Putamen (tissue), 1 donor: ENCODE measurements around the gene ELAPOR2.
"Not testable (repeated sequence)": the region's sequence is repeated elsewhere in the genome, so short reads cannot be mapped to it uniquely, and the experiment has no call there.

ENCODE experiments used
- DNase-seq: peaks from one replicate; pipeline ENCODE4 v3.0.0-alpha.2; 2016; ENCODE audit warnings: low spot score

ELAPOR2 gene

DNA sequence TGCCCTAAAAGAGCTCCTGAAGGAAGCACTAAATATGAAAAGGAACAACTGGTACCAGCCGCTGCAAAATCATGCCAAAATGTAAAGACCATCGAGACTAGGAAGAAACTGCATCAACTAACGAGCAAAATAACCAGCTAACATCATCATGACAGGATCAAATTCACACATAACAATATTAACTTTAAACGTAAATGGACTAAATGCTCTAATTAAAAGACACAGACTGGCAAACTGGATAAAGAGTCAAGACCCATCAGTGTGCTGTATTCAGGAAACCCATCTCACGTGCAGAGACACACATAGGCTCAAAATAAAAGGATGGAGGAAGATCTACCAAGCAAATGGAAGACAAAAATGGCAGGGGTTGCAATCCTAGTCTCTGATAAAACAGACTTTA, 17.9 kb downstream of the ELAPOR2 start:
- DNase-seq = not testable (repeated sequence)

DNA sequence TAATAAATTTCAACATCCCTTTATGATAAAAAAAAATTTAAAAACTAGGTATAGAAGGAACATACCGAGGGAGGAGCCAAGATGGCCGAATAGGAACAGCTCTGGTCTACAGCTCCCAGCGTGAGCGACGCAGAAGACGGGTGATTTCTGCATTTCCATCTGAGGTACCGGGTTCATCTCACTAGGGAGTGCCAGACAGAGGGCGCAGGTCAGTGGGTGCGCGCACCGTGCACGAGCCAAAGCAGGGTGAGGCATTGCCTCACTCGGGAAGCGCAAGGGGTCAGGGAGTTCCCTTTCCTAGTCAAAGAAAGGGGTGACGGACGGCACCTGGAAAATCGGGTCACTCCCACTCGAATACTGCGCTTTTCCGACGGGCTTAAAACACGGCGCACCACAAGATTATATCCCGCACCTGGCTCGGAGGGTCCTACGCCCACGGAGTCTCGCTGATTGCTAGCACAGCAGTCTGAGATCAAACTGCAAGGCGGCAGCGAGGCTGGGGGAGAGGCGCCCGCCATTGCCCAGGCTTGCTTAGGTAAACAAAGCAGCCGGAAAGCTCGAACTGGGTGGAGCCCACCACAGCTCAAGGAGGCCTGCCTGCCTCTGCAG, 19.7 kb downstream of the ELAPOR2 start:
- DNase-seq = not testable (repeated sequence)

DNA sequence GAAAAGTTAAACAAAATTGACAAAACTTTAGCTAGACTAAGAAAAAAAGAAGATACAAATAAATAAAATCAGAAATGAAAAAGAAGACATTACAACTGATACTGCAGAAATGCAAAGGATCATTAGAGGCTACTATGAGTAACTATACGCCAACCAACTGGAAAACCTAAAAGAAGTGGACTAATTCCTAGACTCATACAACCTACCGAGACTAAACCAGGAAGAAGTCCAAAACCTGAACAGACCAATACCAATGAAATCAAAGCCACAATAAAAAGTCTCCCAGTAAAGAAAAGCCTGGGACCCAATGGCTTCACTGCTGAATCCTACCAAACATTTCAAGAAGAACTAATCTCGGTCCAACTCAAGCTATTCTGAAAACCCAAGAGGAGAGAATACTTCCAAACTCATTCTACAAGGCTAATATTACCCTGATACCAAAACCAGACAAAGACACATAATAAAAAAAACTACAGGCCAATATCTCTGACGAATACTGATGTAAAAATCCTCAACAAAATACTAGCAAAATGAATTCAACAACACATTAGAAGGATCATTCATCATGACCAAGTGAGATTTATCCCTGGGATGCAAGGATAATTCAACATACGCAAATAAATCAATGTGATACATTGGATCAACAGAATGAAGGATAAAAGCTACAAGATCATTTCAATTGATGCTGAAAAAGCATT, 20.3 kb downstream of the ELAPOR2 start:
- no peak for DNase-seq

DNA sequence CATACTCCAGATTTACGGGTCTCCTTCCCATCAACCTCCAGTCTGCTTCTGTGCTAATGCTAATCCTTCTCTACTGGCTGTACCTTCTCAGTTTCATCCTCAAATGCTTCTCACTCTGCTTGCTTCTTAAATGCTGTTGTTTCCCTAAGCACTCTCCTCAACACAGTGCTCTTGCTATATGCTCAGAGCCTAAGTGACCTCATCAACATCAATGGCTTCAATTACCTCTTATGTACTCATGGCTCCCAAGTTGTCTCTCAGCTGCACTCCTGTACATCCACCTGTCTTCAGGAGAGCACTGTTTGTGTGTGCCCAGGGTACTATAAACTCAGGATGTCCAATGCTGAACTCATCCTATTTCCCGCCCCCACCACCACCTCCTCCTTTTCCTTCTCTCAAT, 22.5 kb downstream of the ELAPOR2 start:
- DNase-seq = no peak

DNA sequence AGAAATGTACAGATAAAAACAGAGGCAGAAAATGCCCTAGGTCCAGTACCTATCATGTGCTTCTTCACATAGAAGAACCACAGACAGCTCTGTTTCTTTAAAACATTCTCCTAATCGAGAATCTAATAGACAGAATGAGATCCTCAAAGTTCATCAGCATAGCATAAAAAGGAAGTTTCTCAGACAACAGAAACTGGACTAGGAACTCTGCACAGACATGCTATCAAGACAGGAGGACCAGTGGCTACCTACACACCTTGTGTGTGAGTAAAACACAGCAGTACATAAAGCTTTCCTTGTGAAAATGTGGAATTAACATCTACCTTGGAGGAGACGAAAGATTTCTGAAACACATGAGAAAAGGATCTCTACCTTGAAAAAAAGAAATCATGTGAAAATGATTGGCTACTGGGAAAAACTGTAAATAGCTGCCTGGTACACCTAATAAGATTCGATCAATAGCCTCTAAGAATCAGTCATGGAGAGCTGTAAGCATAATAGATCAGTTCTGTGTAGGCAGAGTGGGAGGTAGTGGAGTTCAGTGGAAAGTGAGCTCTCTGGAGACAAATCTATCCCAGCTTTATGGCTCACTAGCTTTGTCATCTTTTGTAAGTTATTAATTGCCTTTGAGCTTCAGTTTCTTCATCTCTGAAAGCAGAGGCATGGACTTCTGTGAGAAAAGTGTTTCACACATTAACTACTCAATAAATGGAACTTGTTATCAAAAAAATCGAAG, 26.7 kb downstream of the ELAPOR2 start:
- no peak for DNase-seq

DNA sequence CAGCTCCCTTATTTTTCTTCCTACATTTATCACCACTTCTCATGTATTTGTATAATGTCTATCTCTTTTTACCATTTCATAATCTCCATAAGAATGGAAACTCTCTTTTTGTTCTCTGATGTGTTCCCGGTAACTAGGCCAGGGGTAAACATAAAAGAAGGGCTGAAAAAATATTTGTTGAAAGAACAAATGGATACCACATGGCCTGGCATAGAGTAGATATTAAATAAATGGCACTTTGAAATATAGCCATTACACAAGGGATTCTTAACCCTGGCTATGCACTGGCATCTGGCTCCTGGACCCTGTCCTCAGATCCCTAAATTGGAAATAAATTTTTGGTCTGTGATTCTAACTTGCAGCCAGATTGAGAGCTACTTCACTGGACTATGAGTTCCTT, 30.4 kb downstream of the ELAPOR2 start:
- no peak for DNase-seq

DNA sequence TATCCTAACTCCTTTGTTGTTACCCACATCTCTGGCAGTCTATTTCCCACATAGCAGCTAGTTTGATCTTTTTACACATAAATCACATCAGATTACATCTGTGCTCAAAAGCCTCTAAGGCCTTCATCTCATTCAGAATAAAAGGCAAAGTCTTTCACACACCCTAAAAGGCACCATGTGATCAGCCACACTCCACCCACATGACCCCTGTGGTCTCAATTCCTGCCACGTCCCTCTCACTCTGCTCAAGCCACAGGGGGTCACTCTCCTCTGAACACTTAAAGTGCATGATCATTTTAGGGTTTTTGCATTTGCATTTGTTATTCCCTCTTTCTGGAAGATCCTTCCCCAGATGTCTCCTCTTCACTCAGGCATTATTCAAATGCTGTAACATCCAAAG, 30.8 kb downstream of the ELAPOR2 start:
- DNase-seq = no peak

DNA sequence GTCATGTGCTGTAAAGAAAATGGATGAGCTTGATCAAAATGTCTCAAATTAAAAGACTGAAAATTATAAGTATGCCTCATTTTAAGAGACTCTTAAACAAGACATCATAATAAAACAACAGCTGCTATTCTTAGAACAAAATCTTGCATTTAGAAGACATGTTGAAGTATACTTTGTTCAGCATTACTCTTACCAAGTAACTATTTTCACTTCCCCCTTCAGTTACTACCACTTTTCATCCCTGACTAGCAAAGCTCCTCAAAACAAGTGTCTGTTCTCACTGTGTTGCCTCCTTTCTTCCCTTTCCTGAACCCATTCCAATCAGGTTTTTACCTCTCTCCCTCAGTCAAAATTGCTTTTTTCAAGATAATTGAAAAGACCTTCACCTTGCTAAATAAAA, 31.6 kb downstream of the ELAPOR2 start:
- no peak for DNase-seq

DNA sequence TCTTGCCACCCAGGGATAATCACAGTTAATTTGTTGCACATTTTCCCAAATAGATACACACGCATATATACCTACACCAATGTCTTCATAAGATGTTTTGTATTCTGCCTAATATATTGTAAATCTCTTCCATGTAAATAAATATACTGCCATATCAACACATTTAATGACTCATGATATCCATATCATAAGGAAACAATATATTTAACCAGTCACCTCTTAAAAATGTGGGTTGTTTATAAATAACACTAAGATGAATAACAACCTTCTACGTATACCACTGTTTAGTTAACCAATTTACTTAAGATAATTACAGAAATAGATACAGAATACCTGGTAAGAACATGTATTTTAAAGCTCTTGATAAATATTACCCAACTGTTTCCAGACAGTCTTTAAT, 38.2 kb downstream of the ELAPOR2 start:
- no peak for DNase-seq

DNA sequence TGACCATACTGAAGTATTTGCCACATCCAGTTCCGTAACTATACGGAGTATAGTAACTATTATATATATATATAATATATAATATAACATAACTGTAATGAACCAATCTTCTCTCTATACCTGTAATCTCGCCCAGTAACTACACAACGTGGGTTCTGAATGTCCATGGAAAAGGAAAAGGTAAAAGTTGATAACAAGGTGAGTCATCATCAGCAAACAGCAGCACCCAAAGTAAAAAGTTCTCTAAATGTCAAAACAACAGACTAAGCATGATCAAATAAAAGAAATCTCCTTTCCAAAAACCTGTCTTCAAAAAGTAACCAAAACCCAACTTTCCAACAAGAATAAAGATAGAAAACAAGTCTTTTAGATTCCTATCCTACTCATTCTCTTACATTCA, 42.8 kb downstream of the ELAPOR2 start:
- DNase-seq = no peak

DNA sequence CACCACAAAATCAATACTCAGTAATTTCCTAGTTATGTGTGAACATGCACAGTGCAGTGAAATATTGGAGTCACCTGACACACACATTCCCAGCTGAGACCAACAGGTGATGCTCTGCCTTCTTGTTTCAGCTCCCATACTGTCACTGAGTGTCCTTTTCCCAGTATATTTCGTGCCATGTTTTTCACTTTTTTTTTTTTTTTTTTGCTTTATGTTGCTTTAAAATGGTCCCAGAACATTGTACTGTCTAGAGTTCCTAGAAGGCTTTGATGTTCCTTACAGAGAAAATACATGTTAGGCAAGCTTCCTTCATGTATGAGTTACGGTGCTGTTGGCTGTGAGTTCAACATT, 45.6 kb downstream of the ELAPOR2 start:
- DNase-seq = no peak

DNA sequence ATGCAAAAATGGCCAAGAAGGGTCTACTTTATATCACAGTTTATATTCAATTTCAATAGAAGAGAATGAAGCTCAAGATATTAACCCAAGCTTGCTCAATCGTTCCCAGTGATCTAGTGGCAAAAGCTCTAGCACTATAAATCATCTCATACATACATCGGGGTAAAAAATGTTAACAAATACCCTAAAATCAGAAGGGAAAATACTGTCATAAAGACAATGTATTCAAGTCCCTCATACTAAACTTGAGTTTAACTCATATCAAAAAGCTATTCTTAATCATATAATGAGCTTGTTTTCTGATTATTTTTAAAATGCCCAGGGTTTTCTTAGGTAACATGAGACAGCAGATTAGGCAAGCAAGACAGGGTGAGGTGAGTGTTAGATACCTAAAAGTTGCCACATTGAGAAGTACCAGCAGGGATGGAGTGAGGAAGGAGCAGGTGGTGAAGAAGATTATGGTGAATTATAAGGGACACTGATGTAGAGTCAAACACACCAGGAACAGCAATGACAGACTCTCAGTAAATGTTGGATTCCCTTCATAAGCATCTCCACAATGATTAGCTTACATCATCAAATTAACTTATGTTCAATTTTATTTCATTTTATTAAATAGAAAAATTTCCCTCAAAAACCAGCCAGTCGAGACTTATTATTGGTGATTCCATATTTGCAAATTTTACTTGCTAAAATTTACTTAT, 46.2 kb downstream of the ELAPOR2 start:
- no peak for DNase-seq
